GM19193 (cell line): ENCODE data around the gene ARFGAP3.

Experiments used
- POLR2A ChIP-seq: IDR thresholded peaks from 4 replicates; pipeline ENCODE4 v1.6.1; 2011; ENCODE audit not compliant: insufficient read depth, insufficient read length; ENCODE audit errors: extremely low read depth

Gene ARFGAP3

GRCh38 chr22:42860968-42861367, 3.9 kb upstream of the ARFGAP3 start:
- no peak for TF ChIP-seq POLR2A

GRCh38 chr22:42857845-42858481, 890 bp upstream of the ARFGAP3 start:
- no peak for TF ChIP-seq POLR2A

GRCh38 chr22:42856179-42856864, 751 bp downstream of the ARFGAP3 start:
- TF ChIP-seq POLR2A, result no peak

GRCh38 chr22:42855721-42856120, 1.4 kb downstream of the ARFGAP3 start:
- TF ChIP-seq POLR2A, result no peak

- TF ChIP-seq POLR2A, result no peak
Observed at GRCh38 chr22:42855211-42855610, 1.9 kb downstream of the ARFGAP3 start.

GRCh38 chr22:42848941-42849550, 8.0 kb downstream of the ARFGAP3 start:
- TF ChIP-seq POLR2A, result no peak

- TF ChIP-seq POLR2A, result no peak
Observed at GRCh38 chr22:42847110-42847509, 10.0 kb downstream of the ARFGAP3 start.

- TF ChIP-seq POLR2A, result no peak
Observed at GRCh38 chr22:42844756-42845155, 12.3 kb downstream of the ARFGAP3 start.

GRCh38 chr22:42842658-42843370, 14.3 kb downstream of the ARFGAP3 start:
- TF ChIP-seq POLR2A, result no peak

- no peak for TF ChIP-seq POLR2A
Observed at GRCh38 chr22:42841444-42841843, 15.6 kb downstream of the ARFGAP3 start.

- TF ChIP-seq POLR2A, result no peak
Observed at GRCh38 chr22:42837556-42837955, 19.5 kb downstream of the ARFGAP3 start.

- TF ChIP-seq POLR2A, result no peak
Observed at GRCh38 chr22:42836026-42836425, 21.0 kb downstream of the ARFGAP3 start.

- TF ChIP-seq POLR2A, result no peak
Observed at GRCh38 chr22:42834177-42834949, 22.7 kb downstream of the ARFGAP3 start.

GRCh38 chr22:42833104-42833503, 24.0 kb downstream of the ARFGAP3 start:
- no peak for TF ChIP-seq POLR2A

GRCh38 chr22:42831712-42832111, 25.4 kb downstream of the ARFGAP3 start:
- TF ChIP-seq POLR2A, result no peak
